ENCODE data around the gene JAM2. TPM values are rescaled to one million over a fixed set of nuclear protein-coding genes. Genes with fewer than 3 reads are reported as not detected.

Gene JAM2
- total and polyA plus RNA-seq, 10 of the 15 experiments (the other 5 are each of a cell fraction or from before 2014, with no cell fraction given): 2.1 to 30.4 (median 8.6) TPM

- H3K9me3 ChIP-seq (replicated peaks; ENCODE audit: control insufficient read depth, insufficient read depth, low read length): no peaks in the 10 kb centered on the region; the same call in 2 of the 3 replicates
- H3K27me3 ChIP-seq (replicated peaks in 1 of 2; ENCODE audit: control insufficient read depth in 2 of 2, insufficient read depth in 2 of 2, low read length in 1 of 2): no peaks in the 10 kb centered on the region; a peak in 1 of 4 replicates
- H3K79me2 ChIP-seq (ENCODE audit: control insufficient read depth, insufficient read depth, low read length): no peaks in the 10 kb centered on the region
- H3K9ac ChIP-seq (ENCODE audit: control insufficient read depth, insufficient read depth, low read length): no peak overlapping the region
- no TSS peak for BruUV-seq (replicated peaks)
- ChIA-PET CTCF (interaction anchor here (1.5 kb wide), 1 partner anchor 27 kb away, joined by 7 read pairs; no protein-coding TSS in a partner anchor), POLR2A (no interaction called here), RAD21 (ENCODE audit: unreplicated experiment) (interaction anchor here (1.7 kb wide), 1 partner anchor 27 kb away, joined by 4 read pairs; no protein-coding TSS in a partner anchor), SMC1A (ENCODE audit: uncharacterized antibody, unreplicated experiment) (interaction anchor here (1.2 to 1.3 kb wide), 2 partner anchors 27 to 66 kb away, joined by 4 to 5 read pairs; no protein-coding TSS in a partner anchor)
- H3K4me1 ChIP-seq (ENCODE audit: control insufficient read depth, insufficient read depth, low read length): peaks cover 13% of the 10 kb centered on the region; the same call in 1 of the 2 replicates
- no peak overlapping the region for H2AFZ ChIP-seq (ENCODE audit: control insufficient read depth, low read depth, low read length)
- ATAC-seq (no peak), DNase-seq (ENCODE audit: low read depth, low spot score) (no peak), FAIRE-seq (no peak)
- no peak overlapping the region for H3K4me3 ChIP-seq
- no peak overlapping the region for H3K4me2 ChIP-seq (ENCODE audit: control insufficient read depth, insufficient read depth)
- H4K20me1 ChIP-seq (ENCODE audit: control insufficient read depth, insufficient read depth): no peaks in the 10 kb centered on the region
- 0 out of 2 replicates have a peak, but pooled peaks have one; percentile 13 for TF ChIP-seq GABPA (IDR thresholded peaks at IDR 0.05; ENCODE audit: low read depth)
- no peak for TF ChIP-seq ZBTB11 (CRISPR knock-in tag; IDR thresholded peaks at IDR 0.05)
- intact Hi-C loops (cut with micrococcal nuclease; ENCODE audit: unreplicated experiment) (no loop called here), in situ Hi-C loops (cut with MboI) (no loop called here)
- no peak overlapping the region for H3K27ac ChIP-seq (ENCODE audit: control insufficient read depth, insufficient read depth)
- 57% methylated on average over 8 of the region's 8 CpGs for WGBS (ENCODE audit: insufficient coverage, insufficient replicate concordance, low lambda C conversion rate, missing lambda C conversion rate)
- no peaks in the 10 kb centered on the region for H3K36me3 ChIP-seq (ENCODE audit: control insufficient read depth in 2 of 2, insufficient read depth in 2 of 2, low read length in 1 of 2)
Observed at GRCh38 chr21:25635310-25635709, 3.7 kb upstream of the JAM2 start.

- H3K27me3 ChIP-seq (replicated peaks in 1 of 2; ENCODE audit: control insufficient read depth in 2 of 2, insufficient read depth in 2 of 2, low read length in 1 of 2): no peaks in the 10 kb centered on the region; a peak in 1 of 4 replicates
- in situ Hi-C loops (cut with MboI): no loop called here
- RAD21 ChIA-PET (ENCODE audit: unreplicated experiment): interaction anchor here (1.7 kb wide), 1 partner anchor 28 kb away, joined by 4 read pairs; no protein-coding TSS in a partner anchor
- H3K9me3 ChIP-seq (replicated peaks; ENCODE audit: control insufficient read depth, insufficient read depth, low read length): no peaks in the 10 kb centered on the region; the same call in 2 of the 3 replicates
- POLR2A ChIA-PET: no interaction called here
- no peak overlapping the region for H3K4me2 ChIP-seq (ENCODE audit: control insufficient read depth, insufficient read depth)
- H3K4me3 ChIP-seq: no peak overlapping the region
- FAIRE-seq (no peak), DNase-seq (ENCODE audit: low read depth, low spot score) (no peak), ATAC-seq (no peak)
- H2AFZ ChIP-seq (ENCODE audit: control insufficient read depth, low read depth, low read length): no peak overlapping the region
- no peak overlapping the region for H3K9ac ChIP-seq (ENCODE audit: control insufficient read depth, insufficient read depth, low read length)
- WGBS (ENCODE audit: insufficient coverage, insufficient replicate concordance, low lambda C conversion rate, missing lambda C conversion rate): 3% methylated on average over 2 of the region's 2 CpGs
- H3K27ac ChIP-seq (ENCODE audit: control insufficient read depth, insufficient read depth): no peak overlapping the region
- CTCF ChIA-PET: interaction anchor here (3.1 kb wide), 1 partner anchor 29 kb away, joined by 36 read pairs; the partner anchor contains the start of gene MRPL39
- H4K20me1 ChIP-seq (ENCODE audit: control insufficient read depth, insufficient read depth): no peaks in the 10 kb centered on the region
- no TSS peak for BruUV-seq (replicated peaks)
- SMC1A ChIA-PET (ENCODE audit: uncharacterized antibody, unreplicated experiment): interaction anchor here (1.1 to 1.2 kb wide), 2 partner anchors 12 to 28 kb away, joined by 4 to 5 read pairs; no protein-coding TSS in a partner anchor
- intact Hi-C loops (cut with micrococcal nuclease; ENCODE audit: unreplicated experiment): no loop called here
- peaks cover 13% of the 10 kb centered on the region; the same call in 1 of the 2 replicates for H3K4me1 ChIP-seq (ENCODE audit: control insufficient read depth, insufficient read depth, low read length)
- H3K36me3 ChIP-seq (ENCODE audit: control insufficient read depth in 2 of 2, insufficient read depth in 2 of 2, low read length in 1 of 2): no peaks in the 10 kb centered on the region
- no peaks in the 10 kb centered on the region; the same call in 1 of the 2 replicates for H3K79me2 ChIP-seq (ENCODE audit: control insufficient read depth, insufficient read depth, low read length)
- TF ChIP-seq CBX5 (IDR thresholded peaks at IDR 0.05; ENCODE audit: low read depth): no peak
- no peak for TF ChIP-seq BRCA1 (IDR thresholded peaks at IDR 0.05; ENCODE audit: low read depth, low read length)
- no peak for TF ChIP-seq ASH2L (IDR thresholded peaks at IDR 0.05; ENCODE audit: borderline replicate concordance, low read depth)
- TF ChIP-seq IKZF1 (conservative IDR thresholded peaks at IDR 0.05): no peak
- TF ChIP-seq MYC (IDR thresholded peaks at IDR 0.05; ENCODE audit: insufficient read depth, insufficient read length, insufficient replicate concordance, low read length, severe bottlenecking): no peak
- no peak for TF ChIP-seq STAT3 (IDR thresholded peaks at IDR 0.05; ENCODE audit: low read depth, low read length)
- peak; percentile 93 for TF ChIP-seq JUNB (IDR thresholded peaks at IDR 0.05)
- TF ChIP-seq YY1 (IDR thresholded peaks at IDR 0.05; ENCODE audit: low read depth, low read length): 0 out of 2 replicates have a peak, but pooled peaks have one; percentile 37
- TF ChIP-seq MTA2 (IDR thresholded peaks at IDR 0.05; ENCODE audit: low read depth): no peak
- TF ChIP-seq TBL1XR1 (IDR thresholded peaks at IDR 0.05; ENCODE audit: low read depth, low read length): no peak
- peak; percentile 50; the same call in 1 of the 2 replicates for TF ChIP-seq ATF2 (IDR thresholded peaks at IDR 0.05; ENCODE audit: low read length)
Observed at GRCh38 chr21:25636727-25637126, 2.3 kb upstream of the JAM2 start.
